GM20000 (cell line): ENCODE results near the gene IL1RAPL1.

Source experiments
- DNase-seq: peaks from one replicate; pipeline ENCODE4 v3.0.0; 2012; ENCODE audit warnings: low spot score
- CTCF ChIP-seq: IDR thresholded peaks from 2 replicates; pipeline ENCODE4 v1.5.1; 2012; ENCODE audit warnings: mild to moderate bottlenecking, control low read depth; ENCODE audit errors: extremely low read depth, missing control alignments

The IL1RAPL1 gene

GRCh38 chrX:29477878-29478277, 890.6 kb downstream of the IL1RAPL1 start:
- TF ChIP-seq CTCF: no peak

DNA sequence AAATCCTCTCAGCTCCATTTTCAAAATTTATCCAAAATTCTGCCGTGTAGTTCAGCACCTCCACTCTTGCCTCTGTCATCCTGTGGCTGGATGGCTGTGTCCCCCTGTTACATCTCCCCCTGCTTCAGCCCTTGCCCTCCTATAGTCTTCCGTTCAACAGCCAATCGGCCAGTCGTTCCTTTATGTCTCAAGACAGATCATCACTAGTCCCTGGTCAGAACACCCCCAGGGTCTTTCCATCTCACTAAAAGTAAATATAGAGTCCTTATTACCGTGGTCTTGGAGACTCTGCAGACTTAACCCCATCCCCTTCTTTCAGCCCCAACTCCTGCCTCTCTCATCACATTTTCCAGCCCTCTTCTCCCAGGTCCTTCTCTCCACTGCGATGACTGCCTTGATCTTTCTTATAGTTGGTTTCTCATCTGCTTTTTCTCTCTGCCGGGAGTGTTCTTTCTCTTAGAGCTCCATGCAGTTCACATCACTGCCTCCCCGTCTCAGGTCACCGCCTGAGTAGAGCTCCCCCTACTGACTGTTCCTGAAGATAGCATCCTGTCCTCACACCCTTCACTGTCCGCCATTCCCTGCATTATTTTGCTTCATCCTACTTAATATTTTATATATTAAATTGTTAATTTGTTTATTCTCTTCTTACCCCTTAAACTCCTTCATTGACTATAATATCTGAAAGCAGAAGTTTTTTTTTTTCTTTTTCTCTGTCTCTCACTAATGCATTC, 891.3 kb downstream of the IL1RAPL1 start:
- peak; percentile 33 for TF ChIP-seq CTCF

More at GRCh38 chrX:29477878-29478277, 890.6 kb downstream of the IL1RAPL1 start:
- no peak for DNase-seq

GRCh38 chrX:29487214-29487613, 900.0 kb downstream of the IL1RAPL1 start:
- DNase-seq: no peak
- TF ChIP-seq CTCF: no peak

More for the DNA sequence above, 891.3 kb downstream of the IL1RAPL1 start:
- DNase-seq: peak; percentile 45

GRCh38 chrX:29487714-29488113, 900.5 kb downstream of the IL1RAPL1 start:
- no peak for DNase-seq
- no peak for TF ChIP-seq CTCF

DNA sequence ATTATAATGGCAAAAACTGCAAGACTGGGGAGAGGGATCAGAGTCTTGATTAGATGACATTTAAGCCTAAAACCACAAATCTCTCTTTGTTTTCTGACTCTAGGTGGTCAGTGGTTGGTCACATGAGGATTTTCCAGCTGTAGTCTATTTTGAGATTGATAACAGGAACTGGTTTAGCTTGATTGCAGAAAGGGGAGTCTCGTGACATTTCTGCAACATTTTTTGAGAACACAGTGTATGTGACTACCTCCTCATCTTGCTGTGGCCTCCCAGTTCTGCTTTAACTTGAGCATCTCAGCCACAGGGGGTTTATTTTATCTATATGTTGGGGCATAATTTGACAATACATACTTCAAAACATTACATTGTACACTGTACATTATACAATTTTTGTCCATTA, 901.7 kb downstream of the IL1RAPL1 start:
- no peak for TF ChIP-seq CTCF
- DNase-seq: no peak

DNA sequence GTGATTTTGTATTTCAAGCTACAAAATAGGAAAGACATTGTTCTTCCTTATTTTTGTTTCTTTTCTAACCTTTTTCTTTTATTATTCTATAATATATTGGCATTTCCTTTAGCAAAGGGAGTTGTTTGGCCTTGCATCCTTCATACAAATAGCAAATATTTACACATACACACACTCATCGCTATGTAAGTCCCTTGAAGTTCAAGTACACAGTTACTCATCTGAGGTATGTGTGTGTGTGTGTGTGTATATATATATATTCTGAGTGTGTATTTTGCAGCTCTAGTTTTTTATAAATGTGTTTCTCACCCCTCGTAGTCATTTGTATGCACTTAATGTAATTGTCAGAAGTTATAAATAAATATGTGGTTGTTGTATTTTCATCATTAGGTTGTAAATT, 903.4 kb downstream of the IL1RAPL1 start:
- DNase-seq: no peak
- TF ChIP-seq CTCF: no peak

- no peak for DNase-seq
- TF ChIP-seq CTCF: no peak
These were observed 904.4 kb downstream of the IL1RAPL1 start for GRCh38 chrX:29491659-29492058.
